Measurements from ENCODE around the gene CST5.
"Not testable (repeated sequence)": the region's sequence is repeated elsewhere in the genome, so short reads cannot be mapped to it uniquely, and the experiment has no call there.

CST5 gene

DNA sequence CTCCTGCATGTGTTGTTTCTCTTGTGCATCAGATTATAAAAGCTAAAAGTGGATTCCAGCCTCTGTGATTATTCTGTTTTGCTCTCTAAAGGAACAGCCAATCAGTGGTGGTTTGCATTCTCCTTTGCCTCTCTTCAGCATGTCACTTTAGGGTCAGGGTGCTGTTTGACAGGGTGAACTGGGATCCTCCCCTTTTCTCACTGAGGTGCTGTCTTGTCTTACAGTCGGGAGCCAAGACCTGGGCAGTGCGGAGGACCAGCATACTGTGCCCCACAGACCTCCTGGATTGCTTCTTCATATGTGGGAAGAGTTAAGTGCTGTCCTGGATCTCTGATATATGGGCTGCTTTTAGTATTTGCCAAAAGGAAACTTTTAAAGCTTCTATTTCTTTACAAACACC, 37.9 kb downstream of the CST5 start:
- DNase-seq (ENCODE audit: low spot score), result no peak

DNA sequence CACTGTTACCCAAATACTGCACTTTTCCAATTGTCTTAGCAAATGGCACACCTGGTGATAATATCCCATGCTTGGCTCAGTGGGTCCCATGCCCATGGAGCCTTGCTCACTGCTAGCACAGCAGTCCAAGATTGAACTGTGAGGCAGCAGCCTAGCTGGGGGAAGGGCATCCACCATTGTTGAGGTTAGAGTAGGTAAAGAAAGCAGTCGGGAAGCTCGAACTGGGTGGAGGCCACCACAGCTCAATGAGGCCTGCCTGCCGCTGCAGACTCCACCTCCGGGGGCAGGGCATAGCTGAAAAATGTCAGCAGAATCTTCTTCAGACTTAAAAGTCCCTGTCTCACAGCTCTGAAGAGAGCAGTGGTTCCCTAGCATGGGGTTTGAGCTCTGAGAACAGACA, 43.8 kb downstream of the CST5 start:
- DNase-seq (ENCODE audit: low spot score), result no peak

DNA sequence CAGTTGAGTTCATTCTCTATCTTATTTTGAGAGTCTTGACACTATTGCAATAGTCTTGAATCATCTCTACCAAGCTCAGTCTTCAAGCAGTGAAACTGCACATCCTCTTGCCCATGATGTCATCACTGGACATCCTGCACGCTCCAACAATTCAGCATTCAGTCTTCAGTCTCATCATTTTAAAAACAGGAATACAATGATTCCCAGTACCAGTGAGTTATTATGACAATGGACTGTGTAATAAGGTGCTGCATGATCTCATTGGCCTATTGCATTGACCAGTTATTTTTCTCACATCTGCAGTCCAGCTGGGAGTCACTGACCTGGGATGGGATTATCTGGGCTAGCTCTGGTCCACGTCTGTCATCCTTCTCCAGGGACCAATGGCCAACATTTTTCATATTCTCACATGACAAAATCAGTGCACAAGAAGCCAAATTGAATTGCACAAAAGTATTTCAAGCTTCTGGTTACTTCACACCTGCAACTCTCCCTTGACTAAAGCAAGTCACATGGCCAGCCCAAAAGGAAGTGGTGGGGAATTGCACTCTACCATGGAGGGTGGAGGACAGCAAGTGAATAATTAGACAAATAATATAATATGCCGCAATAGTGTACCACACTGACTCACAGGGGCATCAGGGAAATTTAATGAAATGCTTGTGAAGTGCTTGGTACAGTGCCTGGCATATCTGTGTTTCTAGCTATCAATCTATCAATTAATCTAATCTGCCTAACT, 46.6 kb downstream of the CST5 start:
- no peak for DNase-seq (ENCODE audit: low spot score)

DNA sequence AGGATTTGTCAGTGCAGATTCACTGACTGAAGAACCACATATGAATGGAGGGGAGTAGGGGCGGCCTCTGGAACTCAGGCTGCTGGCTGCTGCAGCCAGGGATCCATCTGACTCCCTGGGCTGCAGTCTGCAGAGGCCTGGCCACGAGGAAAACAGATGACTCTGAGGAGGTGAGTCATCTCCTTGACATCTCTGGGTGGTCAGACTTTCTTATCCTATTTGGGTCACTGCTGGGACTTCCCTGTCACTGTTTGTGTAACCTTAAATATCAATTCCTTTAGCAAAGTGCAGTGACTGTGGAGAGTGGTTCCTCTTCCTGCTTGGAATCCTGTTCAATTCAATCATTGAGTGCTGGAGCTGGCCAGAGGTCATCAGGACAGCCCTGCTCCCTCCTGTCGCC, 47.6 kb downstream of the CST5 start:
- DNase-seq (ENCODE audit: low spot score), result not testable (repeated sequence)

DNA sequence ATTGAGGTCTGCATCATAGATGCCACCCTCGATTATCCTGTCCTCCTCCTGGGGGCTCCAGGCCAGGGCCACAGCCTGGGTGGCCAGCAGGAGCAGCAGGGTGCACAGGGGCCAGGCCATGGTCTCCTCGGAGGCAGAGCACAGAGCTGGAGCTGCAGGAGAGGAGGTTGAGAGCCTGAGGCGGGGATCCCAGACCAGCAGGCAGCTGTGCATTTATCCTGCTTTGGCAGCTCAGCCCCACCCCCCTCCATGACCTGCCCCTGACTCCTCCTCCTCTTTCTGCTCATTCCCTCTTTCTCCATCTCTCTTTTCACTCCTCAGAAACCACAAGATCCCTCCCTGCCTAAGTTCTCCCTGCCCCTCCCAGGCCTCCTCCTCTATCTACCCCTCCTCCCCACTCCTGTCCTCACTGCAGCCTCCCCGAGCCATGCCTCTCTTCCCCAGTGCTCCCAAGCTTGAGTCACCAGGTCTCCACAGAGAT, 53.0 kb downstream of the CST5 start, which contains the start of gene CST2:
Gene CST2, minus strand, starts transcription at position 189 of the 481 bp plus-strand sequence. Its CDS starts 69 bp downstream, at position 120.
- DNase-seq (ENCODE audit: low spot score), result no peak
